NCI-H510A treated with DMSO at 0.1 percent for 48 hours (cell line): ENCODE data around the gene ME3.
"Not testable (repeated sequence)": the region's sequence is repeated elsewhere in the genome, so short reads cannot be mapped to it uniquely, and the experiment has no call there.

Experiments used
- DNase-seq: peaks from one replicate; lab custom pipeline; 2025; lab: John Stamatoyannopoulos, UW

Gene ME3

DNA sequence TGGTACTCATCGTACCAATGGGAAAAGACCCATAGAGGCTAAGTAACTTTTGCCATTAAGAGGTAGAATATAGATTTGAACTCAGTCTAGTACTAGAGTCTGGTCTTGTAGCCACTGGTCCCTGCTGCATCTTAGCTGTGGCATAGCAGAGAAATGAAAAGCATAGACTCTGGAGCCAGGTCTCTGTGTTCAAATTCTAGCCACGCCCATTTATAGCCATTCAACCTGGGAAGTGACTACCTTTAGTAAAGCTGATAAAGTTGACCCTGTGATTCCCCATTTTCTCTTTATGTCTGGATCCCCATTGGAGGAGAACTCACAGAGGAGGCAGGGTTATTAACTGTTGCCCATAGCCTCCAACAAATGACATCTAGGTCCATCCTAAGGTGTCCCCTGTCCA, 113.6 kb downstream of the ME3 start:
- DNase-seq, result no peak

DNA sequence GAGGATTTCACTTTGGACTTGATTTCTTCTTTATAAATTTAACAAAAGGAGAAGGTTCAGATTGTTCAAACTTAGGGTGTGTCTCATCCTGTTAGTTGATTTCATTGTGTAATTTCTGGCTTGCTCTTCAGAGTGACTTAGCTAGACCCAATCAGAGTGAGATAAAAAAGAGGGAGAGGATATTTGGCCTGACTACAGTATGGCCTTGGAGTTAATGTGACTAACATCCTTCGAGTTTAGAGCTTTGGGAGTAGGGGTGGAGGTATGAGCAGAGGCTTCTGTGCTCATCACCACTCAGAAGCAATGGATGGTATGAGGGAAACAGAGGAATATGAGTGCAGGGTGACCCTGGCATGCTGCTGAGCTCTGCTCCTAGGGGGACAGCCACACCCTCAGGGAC, 114.2 kb downstream of the ME3 start:
- no peak for DNase-seq

DNA sequence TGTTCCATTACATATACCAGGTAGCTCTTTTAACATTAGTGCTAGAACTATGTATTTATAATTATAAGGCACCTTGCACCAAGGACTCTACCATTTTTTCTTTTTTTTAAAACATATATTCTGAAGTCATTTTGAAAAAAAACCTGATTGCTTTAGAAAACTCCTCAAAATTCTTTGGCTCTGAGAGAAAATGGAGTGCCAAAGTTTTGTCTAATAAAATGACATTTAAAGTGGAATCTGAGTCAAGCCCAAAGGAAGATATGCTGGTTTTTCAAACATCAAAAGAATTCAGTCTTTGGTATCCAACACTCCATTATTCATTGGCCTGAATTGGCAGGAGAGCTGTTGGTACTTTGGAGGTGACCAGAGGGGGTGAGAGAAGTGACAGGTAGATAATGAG, 116.5 kb downstream of the ME3 start:
- DNase-seq, result no peak

DNA sequence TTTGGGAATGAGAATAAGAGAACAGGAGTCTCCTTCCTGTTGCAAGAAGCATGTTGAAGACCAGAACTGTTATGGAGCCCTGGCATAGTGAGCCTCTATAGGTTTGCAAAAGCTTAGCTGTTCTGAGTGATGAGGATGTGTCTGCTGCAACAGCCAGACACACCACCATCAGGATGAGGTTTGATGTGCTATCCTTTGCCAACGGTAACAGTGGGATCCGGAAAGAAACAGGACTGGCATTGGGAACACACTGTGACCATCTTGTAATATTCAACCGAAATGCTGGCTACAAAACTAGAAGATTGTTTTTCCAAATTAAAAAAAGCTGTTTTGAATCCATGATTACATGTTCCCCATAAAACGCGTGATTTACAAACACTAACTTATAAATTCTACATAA, 117.0 kb downstream of the ME3 start:
- DNase-seq, result no peak

DNA sequence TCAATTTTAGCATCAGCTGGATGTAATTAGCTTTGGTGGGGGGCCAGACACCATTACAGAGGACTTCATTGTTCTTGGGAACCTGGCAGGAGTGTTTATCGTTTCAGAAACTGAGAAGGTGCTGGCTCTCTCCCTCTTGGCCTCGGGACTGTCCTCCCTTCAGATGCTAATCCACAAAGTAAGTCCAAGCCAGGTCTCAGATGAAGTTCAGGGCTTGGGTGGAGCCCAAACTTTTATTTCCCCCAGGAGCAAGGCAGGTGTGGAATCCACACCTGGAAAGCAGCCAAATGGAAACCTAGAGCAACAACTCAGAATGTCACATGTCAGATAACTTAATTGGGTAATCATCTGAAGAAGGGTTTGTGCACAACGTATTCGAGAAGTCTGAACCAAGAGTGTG, 119.2 kb downstream of the ME3 start:
- no peak for DNase-seq

DNA sequence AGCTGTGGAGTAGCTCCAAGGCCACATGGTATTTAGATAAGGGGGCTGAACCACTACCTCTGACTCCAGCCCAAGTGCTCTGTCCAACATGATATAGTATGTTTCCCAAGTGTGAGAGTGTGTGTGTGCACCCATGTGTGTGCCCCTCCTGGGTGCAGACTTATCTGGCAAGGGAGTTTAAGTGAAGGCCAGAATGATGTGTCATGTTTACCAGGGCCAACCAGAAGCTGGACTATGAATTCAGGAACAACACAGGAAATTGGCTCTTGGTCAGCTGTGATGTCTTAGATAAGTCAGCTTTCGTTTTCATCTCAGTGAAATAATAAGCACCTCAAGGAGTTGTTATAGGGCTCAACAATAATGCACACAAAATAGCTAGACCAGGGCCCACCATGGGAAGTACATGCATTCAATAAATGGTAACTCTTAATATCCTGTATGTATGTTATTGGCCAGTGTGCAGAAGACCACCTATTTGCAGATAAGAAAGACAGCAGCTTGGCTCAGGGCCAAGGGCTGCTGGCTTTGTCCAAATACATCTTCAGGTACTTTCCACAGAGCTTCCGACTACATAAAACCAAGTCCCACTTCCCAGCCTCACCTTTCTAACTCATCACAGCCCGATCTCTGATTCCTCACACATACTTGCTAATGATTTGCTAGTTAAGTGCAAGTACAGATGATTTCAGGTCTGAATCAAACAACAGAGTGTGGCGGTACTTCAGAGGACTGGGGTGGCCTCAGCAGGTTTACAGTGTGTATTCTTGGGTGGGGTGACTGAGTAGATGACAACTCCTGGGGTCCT, 120.9 kb downstream of the ME3 start:
- DNase-seq, result no peak

DNA sequence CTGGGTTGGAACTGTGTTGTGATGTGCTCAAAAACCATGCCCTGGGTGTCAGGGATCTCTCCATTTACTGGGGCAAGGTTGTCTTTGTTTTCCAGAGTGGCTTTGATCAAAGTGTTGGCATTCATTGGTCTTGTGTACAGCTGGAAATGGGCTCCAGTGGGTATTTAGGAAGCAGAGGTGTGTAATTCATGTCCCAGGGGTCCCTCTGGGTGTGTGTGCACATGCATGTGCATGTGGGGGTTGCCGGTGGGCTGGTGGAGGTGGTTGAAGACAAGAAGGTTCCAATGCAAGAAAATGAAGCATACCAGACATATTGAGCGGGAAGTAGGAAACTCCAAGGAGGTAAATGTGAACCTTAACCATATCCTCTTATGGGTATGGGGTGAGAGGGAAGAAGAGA, 121.7 kb downstream of the ME3 start:
- no peak for DNase-seq

DNA sequence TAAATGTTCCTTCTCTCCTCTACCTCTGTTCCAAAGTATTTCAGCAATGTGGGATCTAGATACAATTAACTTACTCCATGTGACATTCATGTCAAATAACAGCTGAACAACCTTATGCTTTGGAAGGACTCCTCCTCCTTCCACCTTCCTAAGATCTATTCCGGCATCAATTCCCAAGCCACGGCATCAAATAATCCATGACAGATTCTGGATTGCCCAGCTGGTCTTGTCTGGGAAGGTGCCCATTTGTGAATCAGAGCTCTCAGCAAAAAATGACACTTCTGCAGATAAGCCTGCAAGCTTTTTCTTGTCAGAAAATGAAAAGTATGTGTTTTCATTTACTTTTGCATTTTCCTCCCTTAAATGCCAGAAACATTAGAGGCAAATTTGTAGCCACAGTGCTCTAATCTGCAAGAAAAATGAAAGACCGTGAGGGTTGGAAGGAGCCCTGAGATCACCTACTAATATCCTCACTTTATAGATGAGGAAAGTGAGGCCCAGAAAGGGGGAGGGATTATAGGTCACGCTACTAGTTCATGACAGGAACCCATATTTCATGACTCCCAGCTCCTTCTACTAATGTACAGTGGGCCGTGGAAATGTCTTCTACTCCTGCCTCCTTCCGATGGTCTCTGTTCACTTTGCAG, 124.0 kb downstream of the ME3 start:
- DNase-seq, result no peak

DNA sequence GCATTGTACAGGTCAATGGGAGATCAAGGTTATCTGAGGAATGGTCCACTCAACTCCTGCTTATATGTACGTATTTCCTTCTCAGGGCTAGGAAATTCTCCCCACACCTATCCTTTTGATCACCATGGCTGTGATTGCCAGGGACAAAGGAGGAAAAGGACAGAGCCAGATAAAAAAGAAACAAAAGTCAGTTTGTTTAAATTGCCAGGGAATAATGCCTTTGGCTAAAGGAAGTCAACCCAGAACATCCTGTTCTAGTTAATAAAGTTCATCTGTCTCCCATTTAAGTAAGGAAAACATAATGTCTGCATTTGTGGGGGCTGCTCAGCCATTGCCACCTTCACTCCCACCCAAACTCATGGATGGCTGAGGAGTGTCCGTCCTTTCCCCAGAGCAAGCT, 124.7 kb downstream of the ME3 start:
- DNase-seq, result no peak

DNA sequence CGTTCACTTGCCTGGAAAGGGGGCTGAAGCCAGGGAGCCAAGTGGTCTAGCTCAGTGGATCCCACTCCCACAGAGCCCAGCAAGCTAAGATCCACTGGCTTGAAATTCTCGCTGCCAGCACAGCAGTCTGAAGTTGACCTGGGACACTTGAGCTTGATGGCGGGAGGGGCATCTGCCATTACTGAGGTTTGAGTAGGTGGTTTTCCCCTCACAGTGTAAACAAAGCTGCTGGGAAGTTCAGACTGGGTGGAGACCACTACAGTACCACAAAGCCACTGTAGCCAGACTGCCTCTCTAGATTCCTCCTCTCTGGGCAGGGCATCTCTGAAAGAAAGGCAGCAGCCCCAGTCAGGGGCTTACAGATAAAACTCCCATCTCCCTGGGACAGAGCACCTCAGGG, 131.1 kb downstream of the ME3 start:
- DNase-seq, result peak; percentile 12

DNA sequence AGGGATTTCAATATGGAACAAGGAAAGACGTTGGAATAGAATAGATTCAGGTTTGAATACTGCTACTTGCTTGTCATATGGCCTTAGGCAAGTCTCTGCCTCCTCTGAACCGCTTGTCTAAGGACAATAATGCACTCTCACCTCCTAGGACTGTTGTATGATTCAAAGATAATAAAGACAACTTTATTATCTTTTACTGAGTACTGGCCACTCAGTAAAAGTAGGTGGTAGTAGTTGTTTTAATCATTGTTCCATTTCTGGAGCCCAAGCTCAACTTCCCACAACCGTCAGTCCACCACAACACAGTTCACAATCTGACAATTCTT, 134.2 kb downstream of the ME3 start:
- no peak for DNase-seq

DNA sequence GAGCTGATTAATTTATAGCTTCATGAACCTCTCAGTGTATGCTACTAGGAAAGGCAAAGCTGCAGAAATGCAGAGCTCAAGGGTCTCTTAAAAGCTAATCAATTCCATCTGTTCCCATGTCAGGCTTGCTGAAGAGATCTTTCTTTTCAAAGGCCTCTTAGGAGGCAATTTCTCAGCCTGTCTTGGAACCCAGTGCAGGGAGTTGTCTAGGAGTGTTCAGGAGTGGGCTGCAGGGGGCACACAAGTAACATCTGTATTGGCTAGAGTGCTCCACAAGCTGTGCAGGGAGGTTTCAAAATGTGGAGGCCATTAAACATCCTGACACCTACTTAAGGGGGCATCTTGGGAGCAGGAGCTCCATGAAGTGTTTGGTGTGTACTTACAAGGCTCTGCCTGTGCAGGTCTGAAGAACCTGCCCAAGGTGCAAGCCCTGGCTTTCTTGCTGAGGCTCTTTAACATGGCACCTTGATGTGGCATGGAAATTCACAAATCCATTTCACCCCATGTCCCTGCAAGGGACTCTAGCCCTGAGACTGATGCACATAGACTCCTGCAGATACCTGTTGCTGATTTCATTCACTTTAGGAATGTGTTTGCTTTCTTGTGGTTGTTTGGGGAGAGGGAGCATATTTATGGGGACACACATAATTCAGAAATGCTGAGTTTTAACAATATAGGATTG, 134.7 kb downstream of the ME3 start:
- no peak for DNase-seq

DNA sequence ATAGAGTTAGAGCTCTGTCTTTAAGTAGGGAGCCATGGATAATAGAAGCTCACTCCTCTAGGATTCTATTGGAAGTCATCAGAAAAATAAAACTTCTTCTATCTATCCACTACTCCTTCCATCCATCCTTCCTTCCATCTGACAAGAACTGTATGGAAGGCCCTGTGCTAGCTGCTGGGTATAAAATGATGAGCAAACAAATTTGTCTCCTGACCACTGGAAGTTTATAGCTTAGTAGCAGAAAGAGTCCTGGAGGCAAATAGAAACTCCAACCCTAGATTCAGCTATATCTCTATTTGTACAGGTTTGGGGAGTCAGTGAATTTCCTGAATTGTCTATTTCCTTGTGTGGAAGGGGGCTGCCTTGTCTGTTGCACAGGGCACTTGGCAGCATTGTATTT, 136.6 kb downstream of the ME3 start:
- DNase-seq, result no peak

DNA sequence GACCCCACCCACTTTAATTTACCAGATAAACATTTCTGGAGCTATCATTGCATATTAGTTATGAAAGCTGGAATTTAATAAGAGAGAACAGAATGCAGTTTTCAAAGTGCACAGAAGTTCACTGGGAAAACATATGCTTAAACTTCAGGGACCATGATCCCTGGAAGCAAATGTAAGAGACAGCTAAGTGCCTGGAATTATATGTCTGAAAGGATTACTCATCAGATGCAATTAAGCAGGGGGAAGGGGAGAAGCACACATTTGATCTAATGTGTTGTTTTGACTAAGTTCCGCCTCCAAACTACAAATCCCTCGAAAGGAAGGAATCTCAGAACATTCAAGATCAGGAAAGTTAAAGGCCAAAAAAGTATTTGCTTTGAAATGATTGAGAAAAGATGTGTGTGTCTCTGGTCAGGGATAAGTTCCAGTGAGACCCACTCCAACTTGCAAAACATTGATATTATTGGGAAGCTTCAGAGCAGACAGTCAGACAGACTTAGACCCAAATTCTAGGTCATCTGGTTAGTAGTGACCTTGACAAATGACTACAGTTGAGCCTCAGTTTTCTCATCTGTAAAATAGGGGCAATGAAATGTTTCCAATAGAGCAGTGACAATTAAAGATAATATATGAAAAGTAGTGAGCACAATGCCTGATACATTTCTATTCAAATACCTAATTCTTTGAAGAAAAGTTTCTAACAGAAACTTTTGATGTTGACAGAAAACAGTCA, 147.6 kb downstream of the ME3 start:
- DNase-seq, result no peak

DNA sequence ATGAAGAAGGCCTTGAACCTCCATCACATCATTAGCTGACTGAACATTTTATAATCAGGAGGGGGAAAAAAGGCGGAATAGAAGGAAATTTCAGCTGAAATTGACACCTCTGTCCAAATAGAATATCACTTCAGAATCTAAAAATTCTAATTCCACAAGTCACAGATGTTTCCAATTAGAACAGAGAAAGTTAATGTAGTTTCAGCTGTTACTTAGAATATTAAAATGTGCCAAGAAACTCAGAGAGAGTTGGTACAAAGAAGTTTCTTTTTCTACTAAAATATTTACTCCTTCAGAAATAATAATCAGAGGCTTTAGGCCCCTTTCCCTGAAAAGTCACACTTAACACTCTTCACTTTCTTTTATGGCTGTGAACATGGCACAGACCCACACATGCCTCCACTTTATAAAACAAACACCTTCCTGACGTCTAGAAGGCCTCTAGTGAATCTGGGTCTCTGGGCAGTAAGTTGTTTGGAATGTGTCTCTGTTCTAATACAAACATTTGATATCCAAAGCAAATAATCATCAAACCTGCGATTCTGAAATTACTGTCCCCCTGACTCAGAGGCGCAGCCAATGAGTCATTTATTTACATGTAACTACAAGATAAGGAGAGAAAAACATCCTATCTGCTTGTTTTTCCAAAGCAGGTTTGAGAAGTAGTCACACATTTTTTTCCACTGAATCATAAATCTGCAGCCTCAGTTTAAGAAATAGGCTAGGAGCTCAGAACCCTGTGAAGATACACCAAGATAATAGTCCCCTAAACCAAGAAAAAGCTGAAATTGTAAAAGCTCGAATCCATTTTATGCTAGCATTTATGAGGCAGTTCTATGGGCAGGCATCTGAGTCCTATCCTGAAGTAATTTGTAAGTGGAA, 148.4 kb downstream of the ME3 start:
- no peak for DNase-seq

DNA sequence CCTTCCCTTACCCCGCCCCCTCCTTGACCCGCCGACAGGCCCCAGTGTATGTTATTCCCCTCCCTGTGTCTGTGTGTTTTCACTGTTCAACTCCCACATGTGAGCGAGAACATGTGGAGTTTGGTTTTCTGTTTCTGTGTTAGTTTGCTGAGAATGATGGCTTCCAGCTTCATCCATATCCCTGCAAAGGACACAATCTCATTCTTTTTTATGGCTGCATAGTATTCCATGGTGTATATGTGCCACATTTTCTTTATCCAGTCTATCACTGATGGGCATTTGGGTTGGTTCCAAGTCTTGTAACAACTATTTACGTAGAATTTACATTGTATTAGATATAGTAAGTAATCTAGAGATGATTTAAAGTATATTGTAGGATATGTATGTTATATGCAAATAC, 149.9 kb downstream of the ME3 start:
- not testable (repeated sequence) for DNase-seq

DNA sequence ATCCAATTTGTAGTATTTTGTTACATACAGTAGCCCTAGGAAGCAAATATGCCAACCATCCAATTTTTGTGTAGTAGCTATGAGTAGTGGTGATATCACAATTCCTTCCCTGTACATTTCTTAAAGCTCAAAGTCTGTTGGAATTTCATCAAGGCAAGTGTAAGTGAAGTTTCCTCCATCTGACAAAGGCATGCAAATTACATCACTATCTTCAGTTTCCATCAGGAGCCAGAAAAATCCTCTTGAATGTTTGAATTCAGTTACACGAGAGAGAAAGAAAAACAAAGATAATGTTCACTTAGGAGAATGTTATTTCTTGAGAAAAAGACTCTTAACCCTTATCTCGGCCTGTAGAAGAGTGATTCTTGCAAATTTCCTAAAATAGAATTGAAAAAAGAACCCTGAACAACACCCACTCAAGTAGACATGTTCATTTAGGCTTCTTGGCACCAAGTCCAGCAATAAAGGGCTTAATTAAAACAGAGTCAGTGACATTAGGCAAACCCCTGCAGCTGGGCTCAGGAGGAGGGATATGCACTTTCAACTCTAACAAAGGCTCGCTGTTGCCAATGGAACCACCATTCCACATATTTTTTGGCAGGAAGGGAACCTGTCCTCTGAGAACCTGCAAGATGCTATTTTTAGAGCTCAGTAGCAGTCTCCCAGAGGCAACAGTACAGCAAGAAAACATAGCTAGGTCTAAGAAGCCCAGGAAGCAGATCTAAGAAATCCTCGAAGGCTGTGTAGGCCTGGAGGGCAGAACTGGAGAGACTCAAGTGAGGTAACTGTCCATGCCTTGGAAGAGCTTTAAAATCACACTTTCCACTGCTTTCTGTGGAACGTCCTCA, 153.1 kb downstream of the ME3 start:
- DNase-seq, result no peak

DNA sequence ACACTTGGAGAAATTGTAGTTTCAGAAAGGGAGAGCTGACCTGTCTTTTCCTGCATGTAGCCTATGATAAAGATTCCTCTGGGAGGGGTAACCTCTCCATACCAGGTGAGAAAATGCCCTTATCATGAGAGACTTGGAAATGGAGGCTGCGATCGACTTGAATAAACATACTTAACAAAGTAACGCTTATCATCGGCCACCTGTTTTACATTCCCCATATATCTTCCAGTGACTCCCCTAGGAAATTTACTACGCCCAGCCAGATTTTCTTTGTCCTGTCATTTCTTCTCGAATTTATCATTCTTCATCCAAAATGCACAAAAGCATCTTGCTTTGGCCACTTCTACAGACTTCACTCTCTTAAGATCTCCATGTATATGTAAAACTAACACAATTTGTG, 154.2 kb downstream of the ME3 start:
- DNase-seq, result peak; percentile 30

DNA sequence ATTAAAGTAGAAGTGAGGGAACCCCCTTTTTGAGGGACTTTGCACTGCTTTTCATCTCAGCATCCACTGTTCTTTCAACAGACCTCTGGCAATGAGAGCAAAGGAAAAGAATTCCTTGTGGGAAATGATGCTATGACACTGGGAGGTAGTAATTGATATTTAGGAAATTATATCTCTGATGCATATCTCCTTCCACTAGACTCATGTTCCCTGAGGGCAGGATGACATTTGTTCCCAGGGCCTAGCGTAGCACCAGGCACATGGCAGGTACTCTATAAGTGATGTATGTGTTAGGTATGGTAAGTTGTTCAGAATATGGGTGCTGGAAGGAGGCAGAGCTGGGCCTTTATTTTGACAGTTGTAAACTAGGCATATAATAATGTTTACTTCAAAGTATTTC, 154.9 kb downstream of the ME3 start:
- no peak for DNase-seq

DNA sequence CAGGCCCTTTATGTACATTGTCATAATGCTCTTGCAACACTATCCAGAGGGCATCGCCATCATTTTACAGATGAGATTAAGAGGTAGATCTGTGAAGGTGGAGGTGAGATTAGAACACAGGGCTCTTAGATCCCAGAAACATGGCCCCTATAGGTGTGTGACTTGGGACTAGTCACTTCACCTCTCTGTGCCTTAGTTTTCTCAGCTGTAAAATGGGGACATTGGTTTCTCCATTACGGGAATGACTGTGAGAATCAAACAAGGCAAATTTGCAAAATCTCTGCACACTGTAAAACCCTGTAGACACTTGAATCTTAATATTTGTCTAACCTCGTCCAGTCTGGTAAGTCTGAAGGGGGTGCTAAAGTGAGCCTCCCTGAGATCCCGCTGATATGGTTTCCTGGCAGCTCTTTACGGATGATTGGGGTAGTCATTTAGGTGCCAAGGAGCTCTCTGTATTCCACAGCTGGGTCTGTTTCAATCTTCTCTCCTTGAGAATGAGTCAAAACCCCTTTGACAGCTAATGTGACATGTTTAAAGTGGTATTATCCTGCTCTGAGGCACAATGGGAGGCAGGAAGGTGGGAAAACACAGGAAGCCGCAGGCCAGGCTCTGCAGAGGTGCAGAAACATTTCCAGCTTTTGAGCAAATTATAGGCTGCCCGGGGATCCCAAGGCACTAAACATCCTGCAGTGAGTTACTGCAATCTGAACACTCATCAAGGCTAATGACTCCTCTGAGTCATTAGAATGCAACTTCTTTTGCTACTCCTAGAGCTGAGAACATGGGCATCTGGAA, 156.9 kb downstream of the ME3 start:
- no peak for DNase-seq
